Measurements from ENCODE around the gene TMEM132D. TPM values are rescaled to one million over a fixed set of nuclear protein-coding genes. Genes with fewer than 3 reads are reported as not detected.
A peak's percentile ranks its signal among the peaks of the same experiment; 100 is the strongest.

Gene TMEM132D
- total RNA-seq, 2 experiments from 2014 or later: not detected

GRCh38 chr12:129163461-129163860 is 740.4 kb downstream of the TMEM132D start:
- no peak overlapping the region for H3K27ac ChIP-seq (ENCODE audit: low read depth, low read length, poor library complexity, severe bottlenecking)
- no peak overlapping the region for H3K4me2 ChIP-seq (ENCODE audit: low read length)
- ChIA-PET CTCF (ENCODE audit: unreplicated experiment) (no interaction called here), POLR2A (no interaction called here)
- no peak overlapping the region for H3K4me3 ChIP-seq (ENCODE audit: low read depth, low read length, poor library complexity, severe bottlenecking)
- H3K9me2 ChIP-seq (ENCODE audit: insufficient read depth, low read length): no peaks in the 10 kb centered on the region
- no TSS peak for BruUV-seq (replicated peaks)
- TF ChIP-seq CTCF (conservative IDR thresholded peaks at IDR 0.05; ENCODE audit: low read length) (no peak), EZH2phosphoT487 (IDR thresholded peaks at IDR 0.05; ENCODE audit: borderline replicate concordance, low read depth, low read length) (no peak)
- no peaks in the 10 kb centered on the region for H3K4me1 ChIP-seq (ENCODE audit: insufficient read depth, low read length, poor library complexity, severe bottlenecking)
- no peak for DNase-seq (ENCODE audit: low spot score)
- H4K20me1 ChIP-seq (ENCODE audit: insufficient read depth, low read length): no peaks in the 10 kb centered on the region
- H3K79me2 ChIP-seq (ENCODE audit: insufficient read depth, low read depth, low read length): no peaks in the 10 kb centered on the region
- H3K36me3 ChIP-seq (ENCODE audit: insufficient read depth, low read length): no peaks in the 10 kb centered on the region
- no peak overlapping the region for H2AFZ ChIP-seq (ENCODE audit: low read length)
- H3K9me3 ChIP-seq (ENCODE audit: low read length): no peaks in the 10 kb centered on the region
- intact Hi-C loops (cut with micrococcal nuclease; ENCODE audit: unreplicated experiment): no loop called here

DNA sequence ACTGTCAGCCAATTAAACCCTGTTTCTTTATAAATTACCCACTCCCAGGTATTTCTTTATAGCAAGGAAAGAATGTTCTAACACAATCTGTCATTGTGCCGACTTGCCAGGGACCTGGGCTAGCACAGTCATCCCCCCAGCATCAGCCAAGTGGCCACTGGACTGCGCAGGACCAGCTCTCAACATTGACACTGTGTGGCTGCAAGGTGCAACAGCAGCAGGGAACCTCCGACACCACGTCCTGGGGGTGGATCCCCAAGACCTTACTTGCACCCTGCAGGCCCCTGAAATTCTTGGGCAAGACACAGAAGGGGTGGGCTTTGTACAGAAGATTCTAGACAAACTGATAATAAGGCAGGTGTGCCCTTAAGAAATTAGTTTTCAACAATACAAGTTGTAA is 741.0 kb downstream of the TMEM132D start:
- TF ChIP-seq CTCF (conservative IDR thresholded peaks at IDR 0.05; ENCODE audit: low read length) (0 out of 2 replicates have a peak, but pooled peaks have one; percentile 20), EZH2phosphoT487 (IDR thresholded peaks at IDR 0.05; ENCODE audit: borderline replicate concordance, low read depth, low read length) (no peak)
- Histone ChIP-seq H2AFZ (ENCODE audit: low read length) (no peak overlapping the region), H3K9me3 (ENCODE audit: low read length) (no peaks in the 10 kb centered on the region), H3K4me2 (ENCODE audit: low read length) (no peak overlapping the region), H3K36me3 (ENCODE audit: insufficient read depth, low read length) (no peaks in the 10 kb centered on the region), H3K4me3 (ENCODE audit: low read depth, low read length, poor library complexity, severe bottlenecking) (no peak overlapping the region), H3K4me1 (ENCODE audit: insufficient read depth, low read length, poor library complexity, severe bottlenecking) (no peaks in the 10 kb centered on the region), H3K9me2 (ENCODE audit: insufficient read depth, low read length) (no peaks in the 10 kb centered on the region), H4K20me1 (ENCODE audit: insufficient read depth, low read length) (no peaks in the 10 kb centered on the region), H3K79me2 (ENCODE audit: insufficient read depth, low read depth, low read length) (no peaks in the 10 kb centered on the region), H3K27ac (ENCODE audit: low read depth, low read length, poor library complexity, severe bottlenecking) (no peak overlapping the region)
- BruUV-seq (replicated peaks): no TSS peak
- intact Hi-C loops (cut with micrococcal nuclease; ENCODE audit: unreplicated experiment): no loop called here
- ChIA-PET POLR2A (no interaction called here), CTCF (ENCODE audit: unreplicated experiment) (no interaction called here)
- DNase-seq (ENCODE audit: low spot score): no peak

DNA sequence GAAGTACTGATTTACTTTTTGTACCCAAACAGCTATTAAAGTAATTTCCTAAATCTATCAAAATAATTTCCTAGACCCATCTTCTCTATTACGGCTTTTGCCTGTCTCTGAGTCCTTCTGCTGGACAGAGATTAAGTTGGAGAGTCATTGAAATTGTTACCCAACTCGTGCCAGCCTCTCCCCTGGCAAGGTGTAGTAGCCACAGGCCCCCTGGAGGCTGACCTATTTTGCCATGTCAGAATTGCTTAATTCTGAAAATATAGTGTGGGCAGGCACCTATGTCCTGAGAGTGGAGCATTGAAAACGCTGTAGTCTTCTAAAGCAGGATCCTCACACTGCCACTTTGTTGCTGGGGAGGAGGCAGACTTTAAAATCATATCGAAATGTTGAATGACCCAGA is 742.3 kb downstream of the TMEM132D start:
- ChIA-PET CTCF (ENCODE audit: unreplicated experiment) (no interaction called here), POLR2A (no interaction called here)
- H4K20me1 ChIP-seq (ENCODE audit: insufficient read depth, low read length): no peaks in the 10 kb centered on the region
- H3K4me1 ChIP-seq (ENCODE audit: insufficient read depth, low read length, poor library complexity, severe bottlenecking): no peaks in the 10 kb centered on the region
- no peaks in the 10 kb centered on the region for H3K9me3 ChIP-seq (ENCODE audit: low read length)
- no TSS peak for BruUV-seq (replicated peaks)
- H3K4me3 ChIP-seq (ENCODE audit: low read depth, low read length, poor library complexity, severe bottlenecking): no peak overlapping the region
- no peak overlapping the region for H2AFZ ChIP-seq (ENCODE audit: low read length)
- no peak overlapping the region for H3K4me2 ChIP-seq (ENCODE audit: low read length)
- H3K9me2 ChIP-seq (ENCODE audit: insufficient read depth, low read length): no peaks in the 10 kb centered on the region
- no peak overlapping the region for H3K27ac ChIP-seq (ENCODE audit: low read depth, low read length, poor library complexity, severe bottlenecking)
- DNase-seq (ENCODE audit: low spot score): no peak
- H3K79me2 ChIP-seq (ENCODE audit: insufficient read depth, low read depth, low read length): no peaks in the 10 kb centered on the region
- no peaks in the 10 kb centered on the region for H3K36me3 ChIP-seq (ENCODE audit: insufficient read depth, low read length)
- TF ChIP-seq CTCF (conservative IDR thresholded peaks at IDR 0.05; ENCODE audit: low read length): no peak
- TF ChIP-seq EZH2phosphoT487 (IDR thresholded peaks at IDR 0.05; ENCODE audit: borderline replicate concordance, low read depth, low read length): no peak
- intact Hi-C loops (cut with micrococcal nuclease; ENCODE audit: unreplicated experiment): no loop called here

Measured in OCI-LY7 (cell line).